Astrocyte (in vitro differentiated cells and primary cell): ENCODE data around the gene PARK7. TPM values are rescaled to one million over a fixed set of nuclear protein-coding genes. Genes with fewer than 3 reads are reported as not detected.
A peak's percentile ranks its signal among the peaks of the same experiment; 100 is the strongest.

Source experiments
- DNase-seq: peaks from one replicate; pipeline ENCODE4 v3.0.0-alpha.2; 2010; ENCODE audit warnings: low read depth
- FAIRE-seq: peaks from 2 replicates; lab custom pipeline; 2011; peaks lifted over from hg19 to GRCh38; lab: Jason Lieb, UNC
- H2AFZ ChIP-seq: 2 replicates; pipeline ENCODE4 v1.6.0; 2012; ENCODE audit warnings: low read depth, low read length, inconsistent platforms
- H3K27ac ChIP-seq: 2 replicates; pipeline ENCODE4 v1.5.1; 2011; ENCODE audit warnings: low read depth, low read length, inconsistent platforms
- H3K27me3 ChIP-seq: 2 replicates; pipeline ENCODE4 v1.6.0; 2011; ENCODE audit warnings: low read length, inconsistent platforms; ENCODE audit not compliant: insufficient read depth
- H3K36me3 ChIP-seq: 2 replicates; pipeline ENCODE4 v1.5.1; 2011; ENCODE audit warnings: low read length, inconsistent platforms; ENCODE audit not compliant: insufficient read depth
- H3K4me1 ChIP-seq: 2 replicates; pipeline ENCODE4 v1.5.1; 2011; ENCODE audit warnings: low read length, inconsistent platforms; ENCODE audit not compliant: insufficient read depth
- H3K4me2 ChIP-seq: 2 replicates; pipeline ENCODE4 v1.6.0; 2012; ENCODE audit warnings: low read length, inconsistent platforms
- H3K4me3 ChIP-seq: 2 replicates; pipeline ENCODE4 v1.5.1; 2011; ENCODE audit warnings: low read depth, mild to moderate bottlenecking, low read length, inconsistent platforms; ENCODE audit not compliant: insufficient read depth
- H3K79me2 ChIP-seq: 2 replicates; pipeline ENCODE4 v1.6.0; 2012; ENCODE audit warnings: mild to moderate bottlenecking, low read length, inconsistent platforms; ENCODE audit not compliant: insufficient read depth
- H3K9ac ChIP-seq: 2 replicates; pipeline ENCODE4 v1.6.0; 2012; ENCODE audit warnings: mild to moderate bottlenecking, low read length, inconsistent platforms
- H3K9me3 ChIP-seq: 2 replicates; pipeline ENCODE4 v1.5.1; 2012; ENCODE audit warnings: low read depth, mild to moderate bottlenecking, low read length, inconsistent platforms; ENCODE audit not compliant: insufficient read depth
- H4K20me1 ChIP-seq: 2 replicates; pipeline ENCODE4 v1.6.0; 2012; ENCODE audit warnings: low read length, inconsistent platforms; ENCODE audit not compliant: insufficient read depth
- H3K27ac Mint-ChIP-seq: one replicate; pipeline ENCODE4 v1.8.0; 2021; ENCODE audit warnings: mild to moderate bottlenecking, mixed read lengths; ENCODE audit not compliant: unreplicated experiment
- H3K27me3 Mint-ChIP-seq: one replicate; pipeline ENCODE4 v1.8.0; 2021; ENCODE audit warnings: low read depth, mixed read lengths; ENCODE audit not compliant: unreplicated experiment
- H3K36me3 Mint-ChIP-seq: one replicate; pipeline ENCODE4 v1.8.0; 2021; ENCODE audit warnings: low read depth, mixed read lengths; ENCODE audit not compliant: unreplicated experiment
- H3K4me1 Mint-ChIP-seq: one replicate; pipeline ENCODE4 v1.8.0; 2021; ENCODE audit warnings: low read depth, mixed read lengths; ENCODE audit not compliant: unreplicated experiment
- H3K4me3 Mint-ChIP-seq: one replicate; pipeline ENCODE4 v1.8.0; 2021; ENCODE audit warnings: mild to moderate bottlenecking, moderate library complexity, mixed read lengths; ENCODE audit not compliant: unreplicated experiment
- H3K9me3 Mint-ChIP-seq: one replicate; pipeline ENCODE4 v1.8.0; 2021; ENCODE audit warnings: mild to moderate bottlenecking, mixed read lengths; ENCODE audit not compliant: unreplicated experiment
- CTCF ChIP-seq: IDR thresholded peaks from 2 replicates; pipeline ENCODE4 v1.5.1; 2011; ENCODE audit warnings: low read depth, mild to moderate bottlenecking, inconsistent platforms, low read length, moderate library complexity; ENCODE audit not compliant: insufficient read depth
- EZH2 ChIP-seq: IDR thresholded peaks from 2 replicates; pipeline ENCODE4 v1.6.1; 2012; ENCODE audit warnings: mild to moderate bottlenecking, low read length, inconsistent platforms; ENCODE audit not compliant: insufficient read depth
- total RNA-seq: library from RNA; stranded (reverse); gene quantifications from 2 replicates; pipeline ENCODE4 v1.2.1, GENCODE V29; 2021

Gene PARK7
- total RNA-seq, 1 donor from 2014 or later, result 282 TPM

- no peak overlapping the region for H3K27ac Mint-ChIP-seq
- no peak for FAIRE-seq
These were observed 40.9 kb downstream of the PARK7 start for GRCh38 chr1:8002329-8002910.

GRCh38 chr1:8002921-8003320, 41.4 kb downstream of the PARK7 start:
- DNase-seq (no peak), FAIRE-seq (no peak)
- no peaks in the 10 kb centered on the region for H3K27me3 ChIP-seq
- TF ChIP-seq CTCF, result no peak
- TF ChIP-seq EZH2, result no peak
- no peak overlapping the region for H2AFZ ChIP-seq
- H3K36me3 ChIP-seq, result no peaks in the 10 kb centered on the region
- peaks cover 2% of the 10 kb centered on the region for H3K36me3 Mint-ChIP-seq
- no peak overlapping the region for H3K9ac ChIP-seq
- H3K4me3 Mint-ChIP-seq, result no peak overlapping the region
- H3K27ac ChIP-seq, result no peak overlapping the region
- H3K27me3 Mint-ChIP-seq, result no peaks in the 10 kb centered on the region
- H3K4me1 ChIP-seq, result peaks cover 18% of the 10 kb centered on the region
- peaks cover 25% of the 10 kb centered on the region for H3K4me1 Mint-ChIP-seq
- peaks cover 1% of the 10 kb centered on the region for H3K9me3 Mint-ChIP-seq
- peaks cover 11% of the 10 kb centered on the region for H4K20me1 ChIP-seq
- H3K4me2 ChIP-seq, result no peak overlapping the region
- H3K9me3 ChIP-seq, result no peaks in the 10 kb centered on the region
- no peak overlapping the region for H3K27ac Mint-ChIP-seq
- H3K4me3 ChIP-seq, result no peak overlapping the region
- no peaks in the 10 kb centered on the region for H3K79me2 ChIP-seq

More at GRCh38 chr1:8002329-8002910, 40.9 kb downstream of the PARK7 start:
- H3K4me2 ChIP-seq, result no peak overlapping the region
- DNase-seq, result no peak
- TF ChIP-seq CTCF (no peak), EZH2 (no peak)
- H3K4me1 Mint-ChIP-seq, result peaks cover 25% of the 10 kb centered on the region
- H3K36me3 Mint-ChIP-seq, result peaks cover 2% of the 10 kb centered on the region
- no peak overlapping the region for H3K4me3 ChIP-seq
- no peak overlapping the region for H3K9ac ChIP-seq
- no peaks in the 10 kb centered on the region for H3K79me2 ChIP-seq
- H3K9me3 Mint-ChIP-seq, result peaks cover 3% of the 10 kb centered on the region
- H2AFZ ChIP-seq, result no peak overlapping the region
- no peaks in the 10 kb centered on the region for H3K36me3 ChIP-seq
- H3K27me3 Mint-ChIP-seq, result no peaks in the 10 kb centered on the region
- peaks cover 18% of the 10 kb centered on the region for H3K4me1 ChIP-seq
- H3K27me3 ChIP-seq, result no peaks in the 10 kb centered on the region
- peaks cover 11% of the 10 kb centered on the region for H4K20me1 ChIP-seq
- no peak overlapping the region for H3K27ac ChIP-seq
- H3K4me3 Mint-ChIP-seq, result no peak overlapping the region
- H3K9me3 ChIP-seq, result no peaks in the 10 kb centered on the region

- Histone ChIP-seq H3K27me3 (no peaks in the 10 kb centered on the region), H3K4me2 (peak overlapping the region; percentile 60), H3K36me3 (no peaks in the 10 kb centered on the region), H4K20me1 (peaks cover 11% of the 10 kb centered on the region), H3K9me3 (no peaks in the 10 kb centered on the region), H3K9ac (peak overlapping the region; percentile 39), H3K4me3 (no peak overlapping the region), H2AFZ (no peak overlapping the region), H3K4me1 (peaks cover 18% of the 10 kb centered on the region), H3K27ac (peak overlapping the region; percentile 72), H3K79me2 (no peaks in the 10 kb centered on the region)
- DNase-seq, result no peak
- Mint-ChIP-seq H3K27ac (no peak overlapping the region), H3K27me3 (no peaks in the 10 kb centered on the region), H3K9me3 (no peaks in the 10 kb centered on the region), H3K4me1 (peaks cover 25% of the 10 kb centered on the region), H3K4me3 (no peak overlapping the region), H3K36me3 (peaks cover 2% of the 10 kb centered on the region)
- TF ChIP-seq CTCF (no peak), EZH2 (no peak)
- no peak for FAIRE-seq
These were observed 42.1 kb downstream of the PARK7 start for GRCh38 chr1:8003438-8004112.
